Tibial artery (tissue), 4 donors: Measurements from ENCODE around the gene APP.

ENCODE experiments used
- DNase-seq, 2 donors: peaks; one replicate each; pipeline ENCODE4 v3.0.0-alpha.2; 2019
- H3K27ac ChIP-seq, 2 donors: fragments of 200-600 bp; sonication (generic) in 1 of 2; 1 replicate in 1 of 2; 2 replicates in 1 of 2; pipeline ENCODE4 v1.5.1; 2018 to 2019; ENCODE audit warnings: mild to moderate bottlenecking in 1 of 2
- H3K27me3 ChIP-seq, 2 donors: fragments of 200-600 bp; sonication (generic) in 1 of 2; one replicate each; pipeline versions ENCODE4 v1.5.1 to v1.6.0; 2016 to 2019
- H3K36me3 ChIP-seq, 3 donors: fragments of 200-600 bp; sonication (generic) in 2 of 3; one replicate each; pipeline ENCODE4 v1.5.1; 2016 to 2019; ENCODE audit warnings: mild to moderate bottlenecking in 2 of 3
- H3K4me1 ChIP-seq, 4 donors: fragments of 200-600 bp; sonication (generic) in 2 of 4; 1 replicate in 3 of 4; 2 replicates in 1 of 4; pipeline ENCODE4 v1.5.1; 2016 to 2019
- H3K4me3 ChIP-seq, 2 donors: fragments of 200-600 bp; sonication (generic) in 1 of 2; 1 replicate in 1 of 2; 2 replicates in 1 of 2; pipeline ENCODE4 v1.5.1; 2018 to 2019; ENCODE audit warnings: mild to moderate bottlenecking in 2 of 2
- H3K9me3 ChIP-seq, 3 donors: fragments of 200-600 bp; sonication (generic) in 1 of 3; one replicate each; pipeline ENCODE4 v1.5.1; 2016 to 2019
- intact Hi-C: fragments of 100-400 bp; cut with DNase I; formaldehyde crosslinking; loops from one replicate; pipeline ENCODE4 v1.15.0; 2023; ENCODE audit warnings: low total_unique reads
- TF ChIP-seq, protein P1 (sequence below), 2 experiments: fragments of 200-600 bp in 1 of 2; fragments of 450-650 bp in 1 of 2; IDR thresholded peaks; one replicate each; pipeline ENCODE4 v1.5.1; 2017 to 2019; ENCODE audit warnings: antibody characterized with exemption in 2 of 2, mild to moderate bottlenecking in 1 of 2, moderate library complexity in 1 of 2

Gene APP

DNA sequence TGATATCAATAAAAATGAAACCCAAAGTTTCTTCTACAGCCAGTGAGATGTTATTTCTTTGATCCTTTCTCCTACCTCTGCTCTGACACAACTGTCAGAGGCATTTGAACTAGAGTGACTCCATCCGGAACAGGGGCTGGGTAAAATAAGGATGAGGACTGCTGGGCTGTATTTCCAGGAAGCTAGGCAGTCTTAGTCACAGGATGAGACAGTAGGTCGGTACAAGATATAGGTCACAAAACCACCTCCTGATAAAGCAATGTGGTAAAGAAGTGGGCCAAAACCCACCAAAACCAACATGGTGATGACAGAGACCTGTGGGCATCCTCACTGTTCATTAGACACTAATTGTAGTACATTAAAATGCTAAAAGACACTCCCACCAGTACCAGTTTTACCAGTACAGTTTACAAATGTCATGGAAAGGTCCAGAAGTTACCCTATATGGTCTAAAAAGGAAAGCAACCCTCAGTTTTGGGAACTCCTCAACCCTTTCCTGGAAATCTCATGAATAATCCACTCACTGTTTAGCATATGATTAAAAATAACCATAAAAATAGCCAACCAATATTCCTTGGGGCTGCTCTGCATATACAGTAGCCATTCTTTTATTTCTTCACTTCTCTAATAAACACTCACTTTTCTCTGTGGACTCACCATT, 339.1 kb downstream of the APP start:
- Histone ChIP-seq H3K4me1 (no peaks in the 10 kb centered on the region), H3K36me3 (no peaks in the 10 kb centered on the region), H3K4me3 (no peak overlapping the region), H3K27ac (no peak overlapping the region), H3K9me3 (peaks cover 0 to 19% (median 5%) of the 10 kb centered on the region in 3 donors), H3K27me3 (no peaks in the 10 kb centered on the region)
- TF ChIP-seq, protein P1, sequence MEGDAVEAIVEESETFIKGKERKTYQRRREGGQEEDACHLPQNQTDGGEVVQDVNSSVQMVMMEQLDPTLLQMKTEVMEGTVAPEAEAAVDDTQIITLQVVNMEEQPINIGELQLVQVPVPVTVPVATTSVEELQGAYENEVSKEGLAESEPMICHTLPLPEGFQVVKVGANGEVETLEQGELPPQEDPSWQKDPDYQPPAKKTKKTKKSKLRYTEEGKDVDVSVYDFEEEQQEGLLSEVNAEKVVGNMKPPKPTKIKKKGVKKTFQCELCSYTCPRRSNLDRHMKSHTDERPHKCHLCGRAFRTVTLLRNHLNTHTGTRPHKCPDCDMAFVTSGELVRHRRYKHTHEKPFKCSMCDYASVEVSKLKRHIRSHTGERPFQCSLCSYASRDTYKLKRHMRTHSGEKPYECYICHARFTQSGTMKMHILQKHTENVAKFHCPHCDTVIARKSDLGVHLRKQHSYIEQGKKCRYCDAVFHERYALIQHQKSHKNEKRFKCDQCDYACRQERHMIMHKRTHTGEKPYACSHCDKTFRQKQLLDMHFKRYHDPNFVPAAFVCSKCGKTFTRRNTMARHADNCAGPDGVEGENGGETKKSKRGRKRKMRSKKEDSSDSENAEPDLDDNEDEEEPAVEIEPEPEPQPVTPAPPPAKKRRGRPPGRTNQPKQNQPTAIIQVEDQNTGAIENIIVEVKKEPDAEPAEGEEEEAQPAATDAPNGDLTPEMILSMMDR (IDR thresholded peaks at IDR 0.05), result no peak
- intact Hi-C loops, result no loop called here
- no peak for DNase-seq
